Measurements from ENCODE around the gene SAMD14. TPM values are rescaled to one million over a fixed set of nuclear protein-coding genes. Genes with fewer than 3 reads are reported as not detected.

The SAMD14 gene
- total RNA-seq, 2 experiments from 2014 or later: 0.59 TPM; not detected in 1

- Histone ChIP-seq H3K9me2 (ENCODE audit: insufficient read depth, low read length) (no peaks in the 10 kb centered on the region), H3K9me3 (ENCODE audit: low read length) (no peaks in the 10 kb centered on the region), H3K4me3 (ENCODE audit: low read depth, low read length, poor library complexity, severe bottlenecking) (no peak overlapping the region), H3K36me3 (ENCODE audit: insufficient read depth, low read length) (peaks cover 13% of the 10 kb centered on the region), H3K4me2 (ENCODE audit: low read length) (no peak overlapping the region), H4K20me1 (ENCODE audit: insufficient read depth, low read length) (no peaks in the 10 kb centered on the region), H3K79me2 (ENCODE audit: insufficient read depth, low read depth, low read length) (no peaks in the 10 kb centered on the region), H3K4me1 (ENCODE audit: insufficient read depth, low read length, poor library complexity, severe bottlenecking) (peaks cover 16% of the 10 kb centered on the region), H3K27ac (ENCODE audit: low read depth, low read length, poor library complexity, severe bottlenecking) (no peak overlapping the region), H2AFZ (ENCODE audit: low read length) (no peak overlapping the region)
- CTCF ChIA-PET (ENCODE audit: unreplicated experiment): no interaction called here
- POLR2A ChIA-PET: no interaction called here
- intact Hi-C loops (cut with micrococcal nuclease; ENCODE audit: unreplicated experiment): no loop called here
- TF ChIP-seq CTCF (conservative IDR thresholded peaks at IDR 0.05; ENCODE audit: low read length): no peak
- TF ChIP-seq EZH2phosphoT487 (IDR thresholded peaks at IDR 0.05; ENCODE audit: borderline replicate concordance, low read depth, low read length): no peak
- DNase-seq (ENCODE audit: low spot score): no peak
- no TSS peak for BruUV-seq (replicated peaks)
Observed at GRCh38 chr17:50064253-50065001, 65.5 kb downstream of the SAMD14 start.

DNA sequence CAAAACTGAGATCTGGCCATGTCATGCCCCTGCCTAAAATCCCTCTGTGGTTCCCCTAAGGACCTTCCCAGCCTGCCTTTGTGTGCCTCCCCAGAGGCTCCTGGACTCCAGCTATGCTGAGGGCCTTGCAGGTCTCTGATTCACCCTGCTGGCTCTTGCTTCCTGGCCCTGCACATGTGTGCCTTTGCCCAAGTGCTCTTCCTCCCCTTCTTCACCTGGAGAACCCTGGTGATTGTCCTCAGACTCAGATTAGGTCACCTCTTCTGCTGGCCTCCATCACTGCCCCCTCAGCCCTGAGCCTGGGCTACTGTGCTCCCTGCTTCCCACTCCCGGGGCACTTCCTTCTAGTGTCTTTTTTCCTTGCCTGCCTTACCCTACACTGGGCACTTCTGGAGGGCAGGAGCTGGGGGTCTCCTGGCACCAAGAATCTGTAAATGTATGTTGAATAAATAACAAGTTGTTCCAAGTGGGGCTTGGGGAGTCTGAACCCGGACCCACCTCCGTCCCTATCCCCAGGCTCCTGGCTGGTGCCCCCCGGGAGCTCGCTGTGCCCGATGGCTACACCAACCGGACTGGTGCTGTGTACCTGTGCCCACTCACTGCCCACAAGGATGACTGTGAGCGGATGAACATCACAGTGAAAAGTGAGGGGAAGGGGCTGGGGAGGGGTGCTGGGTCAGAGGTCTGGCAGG, 66.3 kb downstream of the SAMD14 start:
- H3K4me1 ChIP-seq (ENCODE audit: insufficient read depth, low read length, poor library complexity, severe bottlenecking): peaks cover 23% of the 10 kb centered on the region
- no TSS peak for BruUV-seq (replicated peaks)
- DNase-seq (ENCODE audit: low spot score): no peak
- no peaks in the 10 kb centered on the region for H4K20me1 ChIP-seq (ENCODE audit: insufficient read depth, low read length)
- no peak overlapping the region for H2AFZ ChIP-seq (ENCODE audit: low read length)
- no peak for TF ChIP-seq CTCF (conservative IDR thresholded peaks at IDR 0.05; ENCODE audit: low read length)
- no peak for TF ChIP-seq EZH2phosphoT487 (IDR thresholded peaks at IDR 0.05; ENCODE audit: borderline replicate concordance, low read depth, low read length)
- intact Hi-C loops (cut with micrococcal nuclease; ENCODE audit: unreplicated experiment): no loop called here
- no peak overlapping the region for H3K27ac ChIP-seq (ENCODE audit: low read depth, low read length, poor library complexity, severe bottlenecking)
- peaks cover 10% of the 10 kb centered on the region; the same call in 1 of the 2 replicates for H3K36me3 ChIP-seq (ENCODE audit: insufficient read depth, low read length)
- H3K4me2 ChIP-seq (ENCODE audit: low read length): no peak overlapping the region
- ChIA-PET CTCF (ENCODE audit: unreplicated experiment) (no interaction called here), POLR2A (no interaction called here)
- H3K9me3 ChIP-seq (ENCODE audit: low read length): no peaks in the 10 kb centered on the region
- no peak overlapping the region for H3K4me3 ChIP-seq (ENCODE audit: low read depth, low read length, poor library complexity, severe bottlenecking)
- H3K9me2 ChIP-seq (ENCODE audit: insufficient read depth, low read length): no peaks in the 10 kb centered on the region
- H3K79me2 ChIP-seq (ENCODE audit: insufficient read depth, low read depth, low read length): no peaks in the 10 kb centered on the region

Measured in OCI-LY7 (cell line).